CD4-positive, alpha-beta T cell (primary cell): ENCODE results near the gene TPCN2. TPM values are rescaled to one million over a fixed set of nuclear protein-coding genes. Genes with fewer than 3 reads are reported as not detected.
"Not testable (repeated sequence)": the region's sequence is repeated elsewhere in the genome, so short reads cannot be mapped to it uniquely, and the experiment has no call there.

ENCODE experiments used
- ATAC-seq: fragments of 200-7000 bp; cut with Tn5 transposase; one replicate; pipeline ENCODE4 v1.10.0; 2022; ENCODE audit warnings: mild to moderate bottlenecking; ENCODE audit not compliant: poor library complexity
- CTCF ChIA-PET: fragments of 350-600 bp; sonication (Branson Sonifier 250); formaldehyde crosslinking; loops from one replicate; lab custom pipeline; 2021; ENCODE audit warnings: antibody characterized with exemption, inconsistent platforms; lab: Charles Lee
- POLR2A ChIA-PET: fragments of 350-600 bp; sonication (Branson Sonifier 250); formaldehyde crosslinking; loops from one replicate; lab custom pipeline; 2021; ENCODE audit warnings: antibody characterized with exemption, inconsistent platforms; lab: Charles Lee
- DNase-seq, 14 experiments: peaks; one replicate each; pipeline ENCODE4 v3.0.0-alpha.2; 2013 to 2020; ENCODE audit warnings: mixed read lengths in 2 of 14
- H3K27ac ChIP-seq, 2 donors: one replicate each; pipeline versions ENCODE4 v1.5.1 to v1.7.0; 2013; ENCODE audit warnings: low read length in 2 of 2, low read depth in 1 of 2, mild to moderate bottlenecking in 1 of 2
- H3K27me3 ChIP-seq, 2 experiments: 1 replicate in 1 of 2; 2 replicates in 1 of 2; pipeline versions ENCODE4 v1.6.1 to v1.7.0; 2013; ENCODE audit warnings: low read length in 2 of 2, control low read depth in 1 of 2, mild to moderate bottlenecking in 1 of 2, moderate library complexity in 1 of 2; ENCODE audit not compliant: insufficient read depth in 2 of 2, control insufficient read depth in 1 of 2
- H3K36me3 ChIP-seq: one replicate; pipeline ENCODE4 v1.6.1; 2013; ENCODE audit warnings: low read length, control low read depth; ENCODE audit not compliant: insufficient read depth
- H3K4me1 ChIP-seq: one replicate; pipeline ENCODE4 v1.6.1; 2013; ENCODE audit warnings: low read length, control low read depth; ENCODE audit not compliant: insufficient read depth
- H3K4me3 ChIP-seq: one replicate; pipeline ENCODE4 v1.5.1; 2013; ENCODE audit warnings: mild to moderate bottlenecking, low read length, moderate library complexity
- H3K9me3 ChIP-seq, 2 experiments: 1 replicate in 1 of 2; 2 replicates in 1 of 2; pipeline versions ENCODE4 v1.6.1 to v1.7.0; 2013; ENCODE audit warnings: low read length in 2 of 2, mild to moderate bottlenecking in 2 of 2, control low read depth in 1 of 2, moderate library complexity in 1 of 2; ENCODE audit not compliant: control insufficient read depth in 1 of 2, insufficient read depth in 1 of 2
- H3K27ac Mint-ChIP-seq: one replicate; pipeline ENCODE4 v1.8.0; 2020; ENCODE audit warnings: mixed read lengths
- H3K27me3 Mint-ChIP-seq: one replicate; pipeline ENCODE4 v1.8.0; 2021; ENCODE audit warnings: mixed read lengths
- H3K36me3 Mint-ChIP-seq: one replicate; pipeline ENCODE4 v1.8.0; 2021; ENCODE audit warnings: low read depth, mixed read lengths
- H3K4me1 Mint-ChIP-seq: one replicate; pipeline ENCODE4 v1.8.0; 2021; ENCODE audit warnings: low read depth, mixed read lengths
- H3K4me3 Mint-ChIP-seq: one replicate; pipeline ENCODE4 v1.8.0; 2020; ENCODE audit warnings: mild to moderate bottlenecking, mixed read lengths
- H3K9me3 Mint-ChIP-seq: one replicate; pipeline ENCODE4 v1.8.0; 2020; ENCODE audit warnings: mixed read lengths
- intact Hi-C, 2 experiments: fragments of 100-400 bp; cut with DNase I in 1 of 2; cut with micrococcal nuclease in 1 of 2; formaldehyde crosslinking; loops; one replicate each; pipeline versions ENCODE4 v1.15.1 to v1.9.0; 2023 to 2025; cut with DNase I, micrococcal nuclease
- total RNA-seq, 174 experiments: library from RNA in 2 of 174; stranded (reverse) in 2 of 174; gene quantifications; one replicate each; pipeline ENCODE4 v1.2.3 and lab custom pipeline; 2021 to 2026
- TF ChIP-seq, protein P1 (sequence below): fragments of 200-600 bp; IDR thresholded peaks from one replicate; pipeline ENCODE4 v1.8.0; 2022; ENCODE audit warnings: antibody characterized with exemption, mild to moderate bottlenecking

TPCN2 gene
- total RNA-seq, 2 experiments from 2014 or later, result 10.2 to 11.5 TPM

DNA sequence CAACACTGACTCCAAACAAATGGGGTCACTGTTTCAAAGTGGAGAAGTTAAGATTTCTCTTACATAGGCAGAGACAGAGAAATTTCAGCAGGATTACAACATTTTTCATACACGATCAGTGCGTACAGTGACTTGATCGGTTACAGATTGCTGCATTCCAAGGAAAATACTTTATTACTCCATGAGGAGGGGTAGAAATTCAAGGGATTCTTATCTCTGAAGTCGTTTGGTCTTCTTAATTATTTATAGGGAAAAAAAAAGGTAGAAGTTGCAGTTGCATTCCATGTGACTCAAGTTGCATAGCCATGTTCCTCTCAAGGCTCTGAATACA, 96.3 kb downstream of the TPCN2 start:
- H3K36me3 ChIP-seq, result no peaks in the 10 kb centered on the region
- intact Hi-C loops, result no loop called here
- Mint-ChIP-seq H3K27ac (no peak overlapping the region), H3K4me1 (no peaks in the 10 kb centered on the region), H3K4me3 (no peak overlapping the region), H3K9me3 (peaks cover 8% of the 10 kb centered on the region), H3K36me3 (peaks cover 16% of the 10 kb centered on the region), H3K27me3 (no peaks in the 10 kb centered on the region)
- no peak overlapping the region for H3K27ac ChIP-seq
- no peaks in the 10 kb centered on the region for H3K4me1 ChIP-seq
- ATAC-seq, result no peak
- no peak for DNase-seq
- ChIA-PET POLR2A (no interaction called here), CTCF (no interaction called here)
- H3K9me3 ChIP-seq, result peaks cover 9 to 18% of the 10 kb centered on the region in 2 experiments
- H3K4me3 ChIP-seq, result no peak overlapping the region
- no peaks in the 10 kb centered on the region for H3K27me3 ChIP-seq
- TF ChIP-seq, protein P1, sequence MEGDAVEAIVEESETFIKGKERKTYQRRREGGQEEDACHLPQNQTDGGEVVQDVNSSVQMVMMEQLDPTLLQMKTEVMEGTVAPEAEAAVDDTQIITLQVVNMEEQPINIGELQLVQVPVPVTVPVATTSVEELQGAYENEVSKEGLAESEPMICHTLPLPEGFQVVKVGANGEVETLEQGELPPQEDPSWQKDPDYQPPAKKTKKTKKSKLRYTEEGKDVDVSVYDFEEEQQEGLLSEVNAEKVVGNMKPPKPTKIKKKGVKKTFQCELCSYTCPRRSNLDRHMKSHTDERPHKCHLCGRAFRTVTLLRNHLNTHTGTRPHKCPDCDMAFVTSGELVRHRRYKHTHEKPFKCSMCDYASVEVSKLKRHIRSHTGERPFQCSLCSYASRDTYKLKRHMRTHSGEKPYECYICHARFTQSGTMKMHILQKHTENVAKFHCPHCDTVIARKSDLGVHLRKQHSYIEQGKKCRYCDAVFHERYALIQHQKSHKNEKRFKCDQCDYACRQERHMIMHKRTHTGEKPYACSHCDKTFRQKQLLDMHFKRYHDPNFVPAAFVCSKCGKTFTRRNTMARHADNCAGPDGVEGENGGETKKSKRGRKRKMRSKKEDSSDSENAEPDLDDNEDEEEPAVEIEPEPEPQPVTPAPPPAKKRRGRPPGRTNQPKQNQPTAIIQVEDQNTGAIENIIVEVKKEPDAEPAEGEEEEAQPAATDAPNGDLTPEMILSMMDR, result no peak

DNA sequence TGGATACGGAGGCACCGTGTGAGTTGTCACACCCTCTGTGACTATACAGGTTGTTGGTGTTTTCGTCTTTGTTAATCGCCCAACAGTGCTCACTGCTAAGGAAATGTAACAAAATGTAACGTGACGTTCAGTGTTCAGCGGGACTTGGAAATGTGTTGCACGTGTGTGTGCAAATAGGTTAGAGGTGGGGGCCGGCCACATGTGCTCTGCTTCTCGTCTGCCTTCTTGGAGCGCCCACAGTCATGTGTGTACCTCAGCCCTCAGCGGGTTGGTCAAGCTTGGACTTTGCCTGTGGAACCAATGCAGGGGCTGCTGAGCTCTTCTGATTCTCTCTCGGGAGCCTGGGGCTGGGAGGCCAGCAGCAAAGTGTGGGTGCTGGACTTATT, 99.6 kb downstream of the TPCN2 start:
- ATAC-seq (no peak), DNase-seq (no peak)
- peaks cover 8% of the 10 kb centered on the region for H3K9me3 Mint-ChIP-seq
- H3K27ac Mint-ChIP-seq, result no peak overlapping the region
- H3K9me3 ChIP-seq, result peaks cover 9 to 18% of the 10 kb centered on the region in 2 experiments
- TF ChIP-seq, protein P1, result no peak
- no peaks in the 10 kb centered on the region for H3K27me3 ChIP-seq
- intact Hi-C loops, result no loop called here
- H3K27ac ChIP-seq, result no peak overlapping the region
- no peaks in the 10 kb centered on the region for H3K27me3 Mint-ChIP-seq
- ChIA-PET POLR2A (no interaction called here), CTCF (no interaction called here)
- no peaks in the 10 kb centered on the region for H3K36me3 ChIP-seq
- no peaks in the 10 kb centered on the region for H3K4me1 ChIP-seq
- H3K4me1 Mint-ChIP-seq, result no peaks in the 10 kb centered on the region
- H3K4me3 ChIP-seq, result no peak overlapping the region
- no peak overlapping the region for H3K4me3 Mint-ChIP-seq
- H3K36me3 Mint-ChIP-seq, result peaks cover 16% of the 10 kb centered on the region

DNA sequence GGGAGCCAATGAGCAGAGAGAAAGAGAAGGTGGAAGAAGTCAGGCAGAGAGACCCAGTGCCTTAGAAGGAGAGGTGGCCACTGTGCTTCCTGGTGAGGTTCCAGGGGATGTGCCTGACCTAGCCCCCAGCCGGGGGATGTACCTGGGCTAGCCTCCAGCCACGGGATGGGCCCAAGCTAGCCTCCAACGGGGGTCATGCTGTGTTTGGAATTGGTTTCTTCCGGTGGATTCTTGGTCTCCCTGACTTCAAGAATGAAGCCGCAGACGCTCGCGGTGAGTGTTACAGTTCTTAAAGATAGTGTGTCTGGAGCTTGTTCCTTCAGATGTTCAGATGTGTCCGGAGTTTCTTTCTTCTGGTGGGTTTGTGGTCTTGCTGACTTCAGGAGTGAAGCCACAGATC, 100.1 kb downstream of the TPCN2 start:
- Mint-ChIP-seq H3K27ac (no peak overlapping the region), H3K4me1 (no peaks in the 10 kb centered on the region), H3K4me3 (no peak overlapping the region), H3K9me3 (peaks cover 8% of the 10 kb centered on the region), H3K36me3 (peaks cover 16% of the 10 kb centered on the region), H3K27me3 (no peaks in the 10 kb centered on the region)
- CTCF ChIA-PET, result no interaction called here
- POLR2A ChIA-PET, result no interaction called here
- intact Hi-C loops, result no loop called here
- H3K4me1 ChIP-seq, result no peaks in the 10 kb centered on the region
- no peaks in the 10 kb centered on the region for H3K36me3 ChIP-seq
- H3K9me3 ChIP-seq, result peaks cover 9 to 18% of the 10 kb centered on the region in 2 experiments
- ATAC-seq, result no peak
- no peaks in the 10 kb centered on the region for H3K27me3 ChIP-seq
- TF ChIP-seq, protein P1, result no peak
- no peak overlapping the region for H3K4me3 ChIP-seq
- H3K27ac ChIP-seq, result no peak overlapping the region
- no peak for DNase-seq

DNA sequence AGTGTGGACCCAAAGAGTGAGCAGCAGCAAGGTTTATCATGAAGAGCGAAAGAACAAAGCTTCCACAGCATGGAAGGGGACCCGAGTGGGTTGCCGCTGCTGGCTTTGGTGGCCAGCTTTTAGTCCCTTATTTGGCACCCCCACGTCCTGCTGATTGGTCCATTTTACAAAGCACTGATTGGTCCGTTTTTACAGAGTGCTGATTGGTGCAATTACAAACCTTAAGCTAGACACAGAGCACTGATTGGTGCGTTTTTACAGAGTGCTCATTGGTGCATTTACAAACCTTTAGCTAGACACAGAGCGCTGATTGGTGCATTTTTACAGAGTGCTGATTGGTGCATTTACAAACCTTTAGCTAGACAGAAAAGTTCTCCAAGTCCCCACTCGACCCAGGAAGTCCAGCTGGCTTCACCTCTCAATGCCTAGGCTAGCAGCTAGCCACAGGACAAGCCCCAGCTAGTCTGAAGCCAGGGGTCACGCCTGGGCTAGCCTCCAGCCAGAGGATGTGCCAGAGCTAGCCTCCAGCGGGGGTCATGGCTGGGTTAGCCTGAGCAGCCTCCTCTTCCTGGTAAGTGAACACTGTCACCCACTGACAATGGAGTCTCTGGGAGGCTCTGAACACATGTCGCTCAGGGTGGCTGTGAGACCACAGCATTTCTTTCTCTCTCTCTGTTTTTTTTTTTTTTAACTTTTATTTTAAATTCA, 100.8 kb downstream of the TPCN2 start:
- H3K27me3 ChIP-seq, H3K27ac ChIP-seq, H3K9me3 Mint-ChIP-seq, H3K4me3 Mint-ChIP-seq, POLR2A ChIA-PET, CTCF ChIA-PET, ATAC-seq, H3K4me3 ChIP-seq, H3K4me1 Mint-ChIP-seq, H3K36me3 ChIP-seq, H3K4me1 ChIP-seq, intact Hi-C loops, DNase-seq, H3K27ac Mint-ChIP-seq, H3K27me3 Mint-ChIP-seq: not testable (repeated sequence)
- H3K36me3 Mint-ChIP-seq, result peaks cover 16% of the 10 kb centered on the region
- peaks cover 9 to 18% of the 10 kb centered on the region in 2 experiments for H3K9me3 ChIP-seq
